HL-60 (cell line): Measurements from ENCODE around the gene PTPRN2.
"Not testable (repeated sequence)": the region's sequence is repeated elsewhere in the genome, so short reads cannot be mapped to it uniquely, and the experiment has no call there.

ENCODE experiments used
- CTCF ChIP-seq: IDR thresholded peaks from one replicate; pipeline ENCODE4 v1.5.1; 2011; ENCODE audit warnings: low read length, control low read depth, inconsistent platforms; ENCODE audit not compliant: insufficient read depth
- GABPA ChIP-seq: IDR thresholded peaks from 2 replicates; pipeline ENCODE4 v1.6.1; 2012; ENCODE audit warnings: low read depth
- POLR2AphosphoS5 ChIP-seq: IDR thresholded peaks from 2 replicates; pipeline ENCODE4 v1.6.1; 2012; ENCODE audit warnings: low read depth
- TF ChIP-seq, protein P1 (sequence below): IDR thresholded peaks from 2 replicates; pipeline ENCODE4 v1.6.1; 2012; ENCODE audit warnings: low read depth; ENCODE audit not compliant: insufficient replicate concordance

- TF ChIP-seq CTCF, POLR2AphosphoS5, GABPA: not testable (repeated sequence)
- TF ChIP-seq, protein P1, sequence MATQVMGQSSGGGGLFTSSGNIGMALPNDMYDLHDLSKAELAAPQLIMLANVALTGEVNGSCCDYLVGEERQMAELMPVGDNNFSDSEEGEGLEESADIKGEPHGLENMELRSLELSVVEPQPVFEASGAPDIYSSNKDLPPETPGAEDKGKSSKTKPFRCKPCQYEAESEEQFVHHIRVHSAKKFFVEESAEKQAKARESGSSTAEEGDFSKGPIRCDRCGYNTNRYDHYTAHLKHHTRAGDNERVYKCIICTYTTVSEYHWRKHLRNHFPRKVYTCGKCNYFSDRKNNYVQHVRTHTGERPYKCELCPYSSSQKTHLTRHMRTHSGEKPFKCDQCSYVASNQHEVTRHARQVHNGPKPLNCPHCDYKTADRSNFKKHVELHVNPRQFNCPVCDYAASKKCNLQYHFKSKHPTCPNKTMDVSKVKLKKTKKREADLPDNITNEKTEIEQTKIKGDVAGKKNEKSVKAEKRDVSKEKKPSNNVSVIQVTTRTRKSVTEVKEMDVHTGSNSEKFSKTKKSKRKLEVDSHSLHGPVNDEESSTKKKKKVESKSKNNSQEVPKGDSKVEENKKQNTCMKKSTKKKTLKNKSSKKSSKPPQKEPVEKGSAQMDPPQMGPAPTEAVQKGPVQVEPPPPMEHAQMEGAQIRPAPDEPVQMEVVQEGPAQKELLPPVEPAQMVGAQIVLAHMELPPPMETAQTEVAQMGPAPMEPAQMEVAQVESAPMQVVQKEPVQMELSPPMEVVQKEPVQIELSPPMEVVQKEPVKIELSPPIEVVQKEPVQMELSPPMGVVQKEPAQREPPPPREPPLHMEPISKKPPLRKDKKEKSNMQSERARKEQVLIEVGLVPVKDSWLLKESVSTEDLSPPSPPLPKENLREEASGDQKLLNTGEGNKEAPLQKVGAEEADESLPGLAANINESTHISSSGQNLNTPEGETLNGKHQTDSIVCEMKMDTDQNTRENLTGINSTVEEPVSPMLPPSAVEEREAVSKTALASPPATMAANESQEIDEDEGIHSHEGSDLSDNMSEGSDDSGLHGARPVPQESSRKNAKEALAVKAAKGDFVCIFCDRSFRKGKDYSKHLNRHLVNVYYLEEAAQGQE: not testable (repeated sequence)
Observed at GRCh38 chr7:157695609-157696008, 892.0 kb downstream of the PTPRN2 start.
